Gastrocnemius medialis (tissue), 4 donors: ENCODE measurements around the gene STIM1.

ENCODE experiments used
- CTCF ChIP-seq, 5 experiments: fragments of 450-650 bp in 3 of 5; fragments of 200-600 bp in 2 of 5; sonication (generic) in 2 of 5; IDR thresholded peaks in 4 of 5; conservative IDR thresholded peaks in 1 of 5; 1 replicate in 4 of 5; 2 replicates in 1 of 5; pipeline ENCODE4 v1.5.1; 2016 to 2019; ENCODE audit warnings: antibody characterized with exemption in 5 of 5, mild to moderate bottlenecking in 3 of 5, moderate library complexity in 3 of 5
- POLR2A ChIP-seq, 2 donors: fragments of 450-650 bp; IDR thresholded peaks; one replicate each; pipeline ENCODE4 v1.6.1; 2017; ENCODE audit warnings: antibody characterized with exemption in 2 of 2, mild to moderate bottlenecking in 2 of 2, moderate library complexity in 2 of 2

GRCh38 chr11:3859373-3859881 is 4.0 kb downstream of the STIM1 start:
- TF ChIP-seq POLR2A (IDR thresholded peaks at IDR 0.05) (peak; percentile 44 to 63), CTCF (IDR thresholded peaks at IDR 0.05 in 4 of 5, conservative IDR thresholded peaks at IDR 0.05 in 1 of 5) (no peak)
